Astrocyte of the cerebellum (primary cell): Measurements from ENCODE around the gene MAP3K7.

ENCODE experiments used
- DNase-seq: peaks from one replicate; pipeline ENCODE4 v3.0.0-alpha.2; 2011; ENCODE audit warnings: low read depth
- H3K4me3 ChIP-seq: 2 replicates; pipeline ENCODE4 v1.5.1; 2011; ENCODE audit warnings: mild to moderate bottlenecking, low read depth, low read length, moderate library complexity
- in situ Hi-C: cut with HindIII; loops from 2 replicates; pipeline ENCODE4 v1.10.0; 2017; ENCODE audit warnings: low sequenced_read_pairs
- TF ChIP-seq, protein P1 (sequence below): IDR thresholded peaks from 2 replicates; pipeline ENCODE4 v1.5.1; 2012; ENCODE audit warnings: low read length, low read depth, moderate library complexity, mild to moderate bottlenecking; ENCODE audit errors: missing control alignments

Gene MAP3K7

DNA sequence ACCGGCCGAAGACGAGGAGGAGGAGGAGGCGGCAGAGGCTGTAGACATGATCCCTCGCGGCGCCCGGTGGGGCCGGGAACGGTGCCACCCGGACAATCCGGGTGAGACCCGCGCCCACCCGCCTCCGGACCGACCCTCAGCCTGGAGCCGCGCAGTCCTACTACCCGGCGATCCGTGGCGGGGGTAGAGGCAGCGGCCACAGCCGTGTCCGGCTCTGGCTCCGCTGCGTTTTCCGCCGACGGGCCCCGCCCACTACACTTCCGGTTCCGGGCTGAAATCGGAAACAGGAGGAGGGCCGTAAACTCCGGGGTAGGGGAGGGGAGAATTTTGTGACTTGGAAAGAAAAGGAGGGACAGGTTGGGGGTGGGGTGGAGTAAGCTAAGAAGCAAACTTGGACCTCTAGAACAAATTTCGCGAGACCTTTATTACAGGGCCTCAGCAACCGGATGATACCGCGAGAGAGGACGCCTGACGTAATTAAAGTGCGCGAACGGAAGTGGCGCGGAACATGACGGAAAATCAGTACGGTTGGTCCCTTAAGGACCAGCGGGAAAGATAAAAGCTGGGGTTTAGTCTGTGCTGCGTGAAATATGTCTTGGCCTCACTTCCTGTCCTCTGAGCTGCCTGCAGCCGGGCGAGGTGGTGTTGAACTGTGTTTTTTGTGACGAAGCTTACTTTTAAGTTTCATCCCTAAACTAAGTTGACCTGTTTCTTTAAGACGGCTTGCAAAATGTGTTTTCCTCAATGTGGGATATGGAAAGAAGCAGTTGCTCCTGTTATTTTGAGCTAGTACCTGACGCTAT, at the start of gene MAP3K7:
Gene MAP3K7 (minus strand): TSS at position 237 of the 803 bp plus-strand sequence. CDS start 189 bp downstream, at position 48.
- DNase-seq: peak; percentile 97
- in situ Hi-C loops: no loop called here
- TF ChIP-seq, protein P1, sequence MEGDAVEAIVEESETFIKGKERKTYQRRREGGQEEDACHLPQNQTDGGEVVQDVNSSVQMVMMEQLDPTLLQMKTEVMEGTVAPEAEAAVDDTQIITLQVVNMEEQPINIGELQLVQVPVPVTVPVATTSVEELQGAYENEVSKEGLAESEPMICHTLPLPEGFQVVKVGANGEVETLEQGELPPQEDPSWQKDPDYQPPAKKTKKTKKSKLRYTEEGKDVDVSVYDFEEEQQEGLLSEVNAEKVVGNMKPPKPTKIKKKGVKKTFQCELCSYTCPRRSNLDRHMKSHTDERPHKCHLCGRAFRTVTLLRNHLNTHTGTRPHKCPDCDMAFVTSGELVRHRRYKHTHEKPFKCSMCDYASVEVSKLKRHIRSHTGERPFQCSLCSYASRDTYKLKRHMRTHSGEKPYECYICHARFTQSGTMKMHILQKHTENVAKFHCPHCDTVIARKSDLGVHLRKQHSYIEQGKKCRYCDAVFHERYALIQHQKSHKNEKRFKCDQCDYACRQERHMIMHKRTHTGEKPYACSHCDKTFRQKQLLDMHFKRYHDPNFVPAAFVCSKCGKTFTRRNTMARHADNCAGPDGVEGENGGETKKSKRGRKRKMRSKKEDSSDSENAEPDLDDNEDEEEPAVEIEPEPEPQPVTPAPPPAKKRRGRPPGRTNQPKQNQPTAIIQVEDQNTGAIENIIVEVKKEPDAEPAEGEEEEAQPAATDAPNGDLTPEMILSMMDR: no peak
- H3K4me3 ChIP-seq: peak within 1 kb of the TSS; percentile 99

GRCh38 chr6:90631046-90631445, 44.2 kb upstream of the MAP3K7 start:
- TF ChIP-seq, protein P1: no peak
- no peak overlapping the region for H3K4me3 ChIP-seq
- DNase-seq: no peak
- in situ Hi-C loops: no loop called here

GRCh38 chr6:90621581-90621980, 34.7 kb upstream of the MAP3K7 start:
- DNase-seq: no peak
- in situ Hi-C loops: no loop called here
- TF ChIP-seq, protein P1: no peak
- H3K4me3 ChIP-seq: no peak overlapping the region

DNA sequence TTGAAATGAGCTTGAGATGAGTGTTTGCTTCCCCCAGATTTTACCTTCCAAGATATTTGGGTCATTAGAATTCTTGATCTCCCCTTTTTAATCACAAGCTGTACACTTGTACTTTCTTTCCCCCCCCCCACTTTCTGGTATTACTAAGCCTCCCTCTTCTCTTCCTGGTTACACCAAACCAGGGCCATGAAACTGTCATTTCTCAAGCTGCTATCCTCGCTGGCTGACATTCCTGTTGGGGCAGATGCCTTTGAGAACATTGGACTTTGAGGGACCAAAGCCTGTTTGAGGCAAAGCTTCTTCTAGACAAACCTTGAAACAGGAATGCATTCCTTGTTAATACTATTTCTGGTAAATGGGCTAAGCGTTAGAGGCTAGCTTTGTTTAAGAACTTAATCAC, 32.3 kb upstream of the MAP3K7 start:
- DNase-seq: no peak
- in situ Hi-C loops: no loop called here
- no peak overlapping the region for H3K4me3 ChIP-seq
- TF ChIP-seq, protein P1: no peak

GRCh38 chr6:90612313-90612680, 25.4 kb upstream of the MAP3K7 start:
- TF ChIP-seq, protein P1: no peak
- in situ Hi-C loops: no loop called here
- no peak overlapping the region for H3K4me3 ChIP-seq
- no peak for DNase-seq

- peak overlapping the region; percentile 56 for H3K4me3 ChIP-seq
- in situ Hi-C loops: no loop called here
- no peak for DNase-seq
- TF ChIP-seq, protein P1: no peak
These were observed 24.9 kb upstream of the MAP3K7 start for GRCh38 chr6:90611543-90612312.
